ENCODE measurements around the gene PPM1J.

PPM1J gene

DNA sequence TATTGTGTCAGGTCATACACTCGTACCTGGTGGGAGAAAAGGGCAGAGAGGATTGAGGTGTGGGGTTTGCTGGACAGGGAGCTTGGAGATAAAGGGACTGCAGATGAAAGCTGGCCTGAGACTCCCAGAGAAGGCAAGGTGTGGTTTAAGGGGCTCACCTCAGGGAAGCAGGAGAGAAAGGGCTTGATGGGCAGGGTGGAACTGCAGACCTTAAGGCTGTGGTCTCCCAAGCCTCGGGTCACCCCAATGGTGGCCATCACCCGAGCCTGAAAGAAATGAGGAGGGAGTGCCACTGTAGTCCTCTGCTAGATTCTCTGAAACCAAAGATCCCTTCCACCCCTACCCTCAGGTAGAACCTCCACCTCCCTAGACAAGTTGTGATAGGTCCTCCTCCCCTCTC is 4.5 kb downstream of the PPM1J start:
- Histone ChIP-seq H3K79me2 (ENCODE audit: insufficient read depth, low read length) (peaks cover 13% of the 10 kb centered on the region), H4K20me1 (ENCODE audit: insufficient read depth, low read length, poor library complexity, severe bottlenecking) (no peaks in the 10 kb centered on the region), H3K27me3 (ENCODE audit: insufficient read depth, low read length, poor library complexity, severe bottlenecking) (no peaks in the 10 kb centered on the region), H3K9me3 (ENCODE audit: insufficient read depth, low read depth, low read length) (no peaks in the 10 kb centered on the region), H3K4me3 (ENCODE audit: low read length, poor library complexity, severe bottlenecking) (no peak overlapping the region), H3K4me1 (ENCODE audit: insufficient read depth, low read length, poor library complexity, severe bottlenecking) (peaks cover 12% of the 10 kb centered on the region), H3K9me2 (replicated peaks; ENCODE audit: low read depth, low read length) (no peaks in the 10 kb centered on the region), H3F3A (ENCODE audit: low read depth) (no peaks in the 10 kb centered on the region), H2AFZ (ENCODE audit: low read length) (no peak overlapping the region), H3K36me3 (ENCODE audit: insufficient read depth, low read length) (no peaks in the 10 kb centered on the region), H3K4me2 (ENCODE audit: low read depth, low read length, poor library complexity, severe bottlenecking) (no peak overlapping the region), H3K9ac (ENCODE audit: low read depth, low read length, poor library complexity, severe bottlenecking) (no peak overlapping the region)
- TF ChIP-seq EZH2phosphoT487 (IDR thresholded peaks at IDR 0.05; ENCODE audit: borderline replicate concordance), result no peak
- TF ChIP-seq, protein P1, sequence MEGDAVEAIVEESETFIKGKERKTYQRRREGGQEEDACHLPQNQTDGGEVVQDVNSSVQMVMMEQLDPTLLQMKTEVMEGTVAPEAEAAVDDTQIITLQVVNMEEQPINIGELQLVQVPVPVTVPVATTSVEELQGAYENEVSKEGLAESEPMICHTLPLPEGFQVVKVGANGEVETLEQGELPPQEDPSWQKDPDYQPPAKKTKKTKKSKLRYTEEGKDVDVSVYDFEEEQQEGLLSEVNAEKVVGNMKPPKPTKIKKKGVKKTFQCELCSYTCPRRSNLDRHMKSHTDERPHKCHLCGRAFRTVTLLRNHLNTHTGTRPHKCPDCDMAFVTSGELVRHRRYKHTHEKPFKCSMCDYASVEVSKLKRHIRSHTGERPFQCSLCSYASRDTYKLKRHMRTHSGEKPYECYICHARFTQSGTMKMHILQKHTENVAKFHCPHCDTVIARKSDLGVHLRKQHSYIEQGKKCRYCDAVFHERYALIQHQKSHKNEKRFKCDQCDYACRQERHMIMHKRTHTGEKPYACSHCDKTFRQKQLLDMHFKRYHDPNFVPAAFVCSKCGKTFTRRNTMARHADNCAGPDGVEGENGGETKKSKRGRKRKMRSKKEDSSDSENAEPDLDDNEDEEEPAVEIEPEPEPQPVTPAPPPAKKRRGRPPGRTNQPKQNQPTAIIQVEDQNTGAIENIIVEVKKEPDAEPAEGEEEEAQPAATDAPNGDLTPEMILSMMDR (conservative IDR thresholded peaks at IDR 0.05; ENCODE audit: low read length), result no peak

- H3K9ac ChIP-seq (ENCODE audit: low read depth, low read length, poor library complexity, severe bottlenecking), result no peak overlapping the region
- no peaks in the 10 kb centered on the region for H3K36me3 ChIP-seq (ENCODE audit: insufficient read depth, low read length)
- H4K20me1 ChIP-seq (ENCODE audit: insufficient read depth, low read length, poor library complexity, severe bottlenecking), result no peaks in the 10 kb centered on the region
- no peaks in the 10 kb centered on the region for H3K9me2 ChIP-seq (replicated peaks; ENCODE audit: low read depth, low read length)
- H3K4me2 ChIP-seq (ENCODE audit: low read depth, low read length, poor library complexity, severe bottlenecking), result no peak overlapping the region
- peaks cover 18% of the 10 kb centered on the region for H3K79me2 ChIP-seq (ENCODE audit: insufficient read depth, low read length)
- no peak overlapping the region for H2AFZ ChIP-seq (ENCODE audit: low read length)
- no peaks in the 10 kb centered on the region for H3K9me3 ChIP-seq (ENCODE audit: insufficient read depth, low read depth, low read length)
- no peak overlapping the region for H3K4me3 ChIP-seq (ENCODE audit: low read length, poor library complexity, severe bottlenecking)
- TF ChIP-seq, protein P1 (conservative IDR thresholded peaks at IDR 0.05; ENCODE audit: low read length), result no peak
- TF ChIP-seq EZH2phosphoT487 (IDR thresholded peaks at IDR 0.05; ENCODE audit: borderline replicate concordance), result no peak
- H3F3A ChIP-seq (ENCODE audit: low read depth), result no peaks in the 10 kb centered on the region
- H3K4me1 ChIP-seq (ENCODE audit: insufficient read depth, low read length, poor library complexity, severe bottlenecking), result peaks cover 14% of the 10 kb centered on the region
- H3K27me3 ChIP-seq (ENCODE audit: insufficient read depth, low read length, poor library complexity, severe bottlenecking), result no peaks in the 10 kb centered on the region
Observed at GRCh38 chr1:112710159-112710558, 5.0 kb downstream of the PPM1J start.

GRCh38 chr1:112708489-112708888 is 6.6 kb downstream of the PPM1J start:
- Histone ChIP-seq H3K9ac (ENCODE audit: low read depth, low read length, poor library complexity, severe bottlenecking) (no peak overlapping the region), H3K4me1 (ENCODE audit: insufficient read depth, low read length, poor library complexity, severe bottlenecking) (peaks cover 24% of the 10 kb centered on the region), H3K4me2 (ENCODE audit: low read depth, low read length, poor library complexity, severe bottlenecking) (no peak overlapping the region), H3K27me3 (ENCODE audit: insufficient read depth, low read length, poor library complexity, severe bottlenecking) (no peaks in the 10 kb centered on the region), H3K4me3 (ENCODE audit: low read length, poor library complexity, severe bottlenecking) (no peak overlapping the region), H3F3A (ENCODE audit: low read depth) (no peaks in the 10 kb centered on the region), H3K36me3 (ENCODE audit: insufficient read depth, low read length) (no peaks in the 10 kb centered on the region), H3K9me2 (replicated peaks; ENCODE audit: low read depth, low read length) (no peaks in the 10 kb centered on the region), H3K9me3 (ENCODE audit: insufficient read depth, low read depth, low read length) (no peaks in the 10 kb centered on the region), H3K79me2 (ENCODE audit: insufficient read depth, low read length) (peaks cover 34% of the 10 kb centered on the region), H2AFZ (ENCODE audit: low read length) (no peak overlapping the region), H4K20me1 (ENCODE audit: insufficient read depth, low read length, poor library complexity, severe bottlenecking) (peaks cover 8% of the 10 kb centered on the region)
- TF ChIP-seq, protein P1 (conservative IDR thresholded peaks at IDR 0.05; ENCODE audit: low read length), result no peak
- TF ChIP-seq EZH2phosphoT487 (IDR thresholded peaks at IDR 0.05; ENCODE audit: borderline replicate concordance), result no peak

Measured in Loucy (cell line).